H9 (cell line): ENCODE data around the gene PREB. TPM values are rescaled to one million over a fixed set of nuclear protein-coding genes. Genes with fewer than 3 reads are reported as not detected.

Source experiments
- DNase-seq: peaks from one replicate; pipeline ENCODE4 v3.0.0-alpha.2; 2017
- H2AFZ ChIP-seq: one replicate; pipeline ENCODE4 v1.6.1; 2013; ENCODE audit warnings: mild to moderate bottlenecking, low read length, control low read depth, moderate library complexity
- H2AK5ac ChIP-seq: 2 replicates; pipeline ENCODE4 v1.6.1; 2013; ENCODE audit warnings: low read length, control low read depth, mixed read lengths; ENCODE audit not compliant: insufficient read length
- H2BK120ac ChIP-seq: one replicate; pipeline ENCODE4 v1.6.1; 2013; ENCODE audit warnings: low read depth, mild to moderate bottlenecking, low read length, control low read depth, inconsistent platforms; ENCODE audit not compliant: poor library complexity, severe bottlenecking
- H2BK12ac ChIP-seq: 2 replicates; pipeline ENCODE4 v1.6.1; 2013; ENCODE audit warnings: low read length, control low read depth, mixed read lengths, low read depth; ENCODE audit not compliant: insufficient read length
- H2BK15ac ChIP-seq: 2 replicates; pipeline ENCODE4 v1.6.1; 2013; ENCODE audit warnings: low read depth, low read length, control low read depth
- H2BK20ac ChIP-seq: one replicate; pipeline ENCODE4 v1.6.1; 2013; ENCODE audit warnings: low read depth, mild to moderate bottlenecking, low read length, control low read depth, inconsistent platforms; ENCODE audit not compliant: poor library complexity, severe bottlenecking
- H2BK5ac ChIP-seq: 2 replicates; pipeline ENCODE4 v1.6.1; 2013; ENCODE audit warnings: low read length, control low read depth, mixed read lengths; ENCODE audit not compliant: insufficient read length
- H3K14ac ChIP-seq: 2 replicates; pipeline ENCODE4 v1.6.1; 2013; ENCODE audit warnings: low read length, control low read depth; ENCODE audit not compliant: insufficient read depth
- H3K18ac ChIP-seq: 2 replicates; pipeline ENCODE4 v1.6.1; 2013; ENCODE audit warnings: low read depth, mild to moderate bottlenecking, mixed read lengths, low read length, control low read depth; ENCODE audit not compliant: insufficient read length
- H3K23ac ChIP-seq: 2 replicates; pipeline ENCODE4 v1.6.1; 2013; ENCODE audit warnings: low read length, control low read depth, mixed read lengths, low read depth; ENCODE audit not compliant: insufficient read length
- H3K23me2 ChIP-seq: 2 replicates; pipeline ENCODE4 v1.6.1; 2013; ENCODE audit warnings: low read depth, mild to moderate bottlenecking, mixed read lengths, low read length, control low read depth; ENCODE audit not compliant: insufficient read length, poor library complexity, severe bottlenecking
- H3K27ac ChIP-seq: 2 replicates; pipeline ENCODE4 v1.5.1; 2013; ENCODE audit warnings: low read length, control low read depth, mixed read lengths, low read depth; ENCODE audit not compliant: insufficient read length
- H3K27me3 ChIP-seq: 2 replicates; pipeline ENCODE4 v1.6.1; 2013; ENCODE audit warnings: low read length, control low read depth, inconsistent platforms; ENCODE audit not compliant: insufficient read depth
- H3K4ac ChIP-seq: 2 replicates; pipeline ENCODE4 v1.6.1; 2013; ENCODE audit warnings: low read depth, mild to moderate bottlenecking, control low read depth, inconsistent platforms, low read length, moderate library complexity
- H3K4me1 ChIP-seq: 2 replicates; pipeline ENCODE4 v1.6.1; 2013; ENCODE audit warnings: low read length, control low read depth, inconsistent platforms; ENCODE audit not compliant: insufficient read depth
- H3K4me2 ChIP-seq: 2 replicates; pipeline ENCODE4 v1.6.1; 2013; ENCODE audit warnings: low read length, control low read depth, mixed read lengths; ENCODE audit not compliant: insufficient read length, insufficient read depth
- H3K56ac ChIP-seq: 2 replicates; pipeline ENCODE4 v1.6.1; 2013; ENCODE audit warnings: low read depth, mild to moderate bottlenecking, mixed read lengths, low read length, control low read depth; ENCODE audit not compliant: insufficient read length
- H3K79me1 ChIP-seq: 2 replicates; pipeline ENCODE4 v1.6.1; 2013; ENCODE audit warnings: low read depth, mild to moderate bottlenecking, moderate library complexity, low read length, control low read depth, inconsistent platforms; ENCODE audit not compliant: insufficient read depth, poor library complexity, severe bottlenecking
- H3K79me2 ChIP-seq: 2 replicates; pipeline ENCODE4 v1.6.1; 2013; ENCODE audit warnings: low read length, control low read depth, inconsistent platforms; ENCODE audit not compliant: insufficient read depth
- H3K9ac ChIP-seq: 2 replicates; pipeline ENCODE4 v1.6.1; 2013; ENCODE audit warnings: low read length, control low read depth, mixed read lengths; ENCODE audit not compliant: insufficient read length; ENCODE audit errors: extremely low read depth
- H3K9me3 ChIP-seq: one replicate; pipeline ENCODE4 v1.6.1; 2013; ENCODE audit warnings: low read depth, low read length, inconsistent platforms; ENCODE audit not compliant: control insufficient read depth
- H3T11ph ChIP-seq: one replicate; pipeline ENCODE4 v1.6.1; 2013; ENCODE audit warnings: mild to moderate bottlenecking, low read length, control low read depth, inconsistent platforms
- H4K20me1 ChIP-seq: one replicate; pipeline ENCODE4 v1.6.1; 2013; ENCODE audit not compliant: control insufficient read depth, insufficient read length, insufficient read depth
- H4K5ac ChIP-seq: 2 replicates; pipeline ENCODE4 v1.6.1; 2013; ENCODE audit warnings: low read depth, mild to moderate bottlenecking, mixed read lengths, low read length, control low read depth; ENCODE audit not compliant: insufficient read length
- H4K8ac ChIP-seq: replicated peaks from 2 replicates; pipeline ENCODE4 v1.6.1; 2013; ENCODE audit warnings: low read length, control low read depth, mixed read lengths, low read depth; ENCODE audit not compliant: insufficient read length
- H4K91ac ChIP-seq: 2 replicates; pipeline ENCODE4 v1.6.1; 2013; ENCODE audit warnings: low read depth, mild to moderate bottlenecking, moderate library complexity, mixed read lengths, low read length, control low read depth; ENCODE audit not compliant: insufficient read length
- H3K27ac Mint-ChIP-seq, 3 experiments: 2 replicates in 2 of 3; 3 replicates in 1 of 3; pipeline ENCODE4 v1.8.0; 2020 to 2021; ENCODE audit warnings: mixed read lengths in 3 of 3, mild to moderate bottlenecking in 1 of 3, moderate library complexity in 1 of 3
- H3K27me3 Mint-ChIP-seq: 2 replicates; pipeline ENCODE4 v1.8.0; 2021; ENCODE audit warnings: low read depth, mild to moderate bottlenecking, moderate library complexity, mixed read lengths
- H3K36me3 Mint-ChIP-seq, 3 experiments: 2 replicates in 2 of 3; 3 replicates in 1 of 3; pipeline ENCODE4 v1.8.0; 2020 to 2021; ENCODE audit warnings: low read depth in 3 of 3, mixed read lengths in 3 of 3; ENCODE audit not compliant: insufficient read depth in 1 of 3
- H3K4me1 Mint-ChIP-seq, 2 experiments: 2 replicates each; pipeline ENCODE4 v1.8.0; 2020; ENCODE audit warnings: mixed read lengths in 2 of 2
- H3K4me3 Mint-ChIP-seq, 2 experiments: 2 replicates in 1 of 2; 3 replicates in 1 of 2; pipeline ENCODE4 v1.8.0; 2020 to 2021; ENCODE audit warnings: mild to moderate bottlenecking in 2 of 2, mixed read lengths in 2 of 2, moderate library complexity in 1 of 2
- H3K9me3 Mint-ChIP-seq, 2 experiments: 2 replicates in 1 of 2; 3 replicates in 1 of 2; pipeline ENCODE4 v1.8.0; 2020; ENCODE audit warnings: mild to moderate bottlenecking in 2 of 2, mixed read lengths in 2 of 2, moderate library complexity in 1 of 2
- WGBS: extraction: QIAGEN DNeasy Blood & Tissue Kit; methylation state at CpG from one replicate; pipeline ENCODE4 v1.1.7; 2013; ENCODE audit warnings: missing lambda C conversion rate, low lambda C conversion rate, mixed read lengths; ENCODE audit not compliant: insufficient read length; ENCODE audit errors: extremely low coverage; 5-methylcytosine and 5-hydroxymethylcytosine counted together
- total RNA-seq: library from RNA; stranded (reverse); gene quantifications from 2 replicates; pipeline ENCODE4 v1.2.1, GENCODE V29; 2021
- TF ChIP-seq, protein P1 (sequence below): fragments of 200-600 bp; sonication (generic); conservative IDR thresholded peaks from 3 replicates; pipeline ENCODE4 v1.8.0; 2021; ENCODE audit warnings: antibody characterized with exemption, mild to moderate bottlenecking

PREB gene
- total RNA-seq, 1 experiment from 2014 or later, result 43.6 TPM

DNA sequence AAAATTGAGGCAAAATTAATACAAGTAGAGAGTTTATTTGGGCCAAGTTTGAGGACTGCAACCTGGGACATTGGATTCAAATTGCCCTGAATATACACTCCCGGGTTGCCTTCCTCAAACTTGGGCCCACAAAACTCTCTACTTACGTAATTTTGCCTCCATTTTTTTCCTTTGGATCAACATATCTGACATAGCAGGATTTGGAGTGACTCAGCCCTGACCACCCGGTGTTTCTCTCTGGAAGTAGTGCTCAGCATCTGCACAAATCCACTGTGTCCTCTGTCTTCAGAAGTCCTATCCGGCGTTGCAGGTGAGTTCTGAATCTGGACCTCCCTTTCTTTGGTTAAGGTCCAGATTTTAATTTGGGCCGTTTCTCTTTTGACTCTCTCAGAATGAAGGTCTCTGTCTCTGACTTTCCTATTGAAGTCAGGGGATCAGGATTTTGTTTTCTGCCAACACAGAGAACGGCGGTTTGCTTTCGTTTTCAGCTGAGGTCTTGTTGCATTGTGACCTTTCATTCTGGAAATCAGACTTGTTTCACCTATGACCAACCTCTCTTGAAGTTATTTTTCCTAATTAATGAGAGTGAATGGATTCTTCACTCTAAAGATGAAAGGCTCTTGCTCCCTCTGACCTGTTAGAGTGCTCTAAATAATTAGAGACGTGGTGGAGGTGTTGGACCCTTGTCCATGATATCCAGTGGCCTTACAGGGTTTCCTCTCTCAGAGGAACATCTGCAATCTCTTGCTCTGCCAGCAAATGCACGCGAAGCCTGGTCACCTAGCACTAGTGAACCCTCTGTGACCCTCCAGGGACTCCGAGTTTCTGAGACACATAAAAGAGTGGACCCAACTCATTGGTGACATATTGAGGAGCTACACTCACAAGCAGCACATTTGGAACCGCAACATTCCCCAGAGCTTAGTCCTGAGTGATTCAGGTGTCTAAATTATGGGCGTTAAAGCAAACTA is 28.0 kb upstream of the PREB start:
- Histone ChIP-seq H2BK5ac (no peak overlapping the region), H2AK5ac (no peak overlapping the region), H3K23ac (no peak overlapping the region), H2BK12ac (no peak overlapping the region), H3K56ac (no peak overlapping the region), H3K9me3 (no peaks in the 10 kb centered on the region), H3K4ac (no peak overlapping the region), H3K18ac (no peak overlapping the region), H3K79me1 (no peaks in the 10 kb centered on the region), H2BK15ac (no peak overlapping the region), H4K5ac (no peak overlapping the region), H3K27me3 (no peaks in the 10 kb centered on the region), H4K20me1 (no peaks in the 10 kb centered on the region), H4K91ac (no peak overlapping the region), H3K23me2 (no peaks in the 10 kb centered on the region), H3K9ac (no peak overlapping the region), H3K27ac (no peak overlapping the region), H3T11ph (no peak overlapping the region), H3K14ac (no peak overlapping the region), H3K4me1 (peaks cover 2% of the 10 kb centered on the region; the same call in 1 of the 2 replicates), H2BK20ac (no peak overlapping the region), H3K79me2 (no peaks in the 10 kb centered on the region), H2BK120ac (no peak overlapping the region), H3K4me2 (no peak overlapping the region), H2AFZ (no peak overlapping the region), H4K8ac (no peak overlapping the region)
- Mint-ChIP-seq H3K9me3 (peaks cover 4 to 10% of the 10 kb centered on the region in 2 experiments; a peak in 2 of 5 replicates), H3K4me1 (peaks cover 26 to 34% of the 10 kb centered on the region in 2 experiments), H3K27me3 (peaks cover 2% of the 10 kb centered on the region; the same call in 1 of the 2 replicates), H3K4me3 (no peak overlapping the region), H3K27ac (no peak overlapping the region), H3K36me3 (peaks cover 0 to 5% (median 0%) of the 10 kb centered on the region in 3 experiments; a peak in 3 of 7 replicates)
- no peak for DNase-seq
- TF ChIP-seq, protein P1, sequence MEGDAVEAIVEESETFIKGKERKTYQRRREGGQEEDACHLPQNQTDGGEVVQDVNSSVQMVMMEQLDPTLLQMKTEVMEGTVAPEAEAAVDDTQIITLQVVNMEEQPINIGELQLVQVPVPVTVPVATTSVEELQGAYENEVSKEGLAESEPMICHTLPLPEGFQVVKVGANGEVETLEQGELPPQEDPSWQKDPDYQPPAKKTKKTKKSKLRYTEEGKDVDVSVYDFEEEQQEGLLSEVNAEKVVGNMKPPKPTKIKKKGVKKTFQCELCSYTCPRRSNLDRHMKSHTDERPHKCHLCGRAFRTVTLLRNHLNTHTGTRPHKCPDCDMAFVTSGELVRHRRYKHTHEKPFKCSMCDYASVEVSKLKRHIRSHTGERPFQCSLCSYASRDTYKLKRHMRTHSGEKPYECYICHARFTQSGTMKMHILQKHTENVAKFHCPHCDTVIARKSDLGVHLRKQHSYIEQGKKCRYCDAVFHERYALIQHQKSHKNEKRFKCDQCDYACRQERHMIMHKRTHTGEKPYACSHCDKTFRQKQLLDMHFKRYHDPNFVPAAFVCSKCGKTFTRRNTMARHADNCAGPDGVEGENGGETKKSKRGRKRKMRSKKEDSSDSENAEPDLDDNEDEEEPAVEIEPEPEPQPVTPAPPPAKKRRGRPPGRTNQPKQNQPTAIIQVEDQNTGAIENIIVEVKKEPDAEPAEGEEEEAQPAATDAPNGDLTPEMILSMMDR, result no peak
- no CpG with 5 or more reads among the region's 15 CpGs for WGBS
